Brain microvascular endothelial cell (primary cell): ENCODE data around the gene TGM2.

Experiments used
- DNase-seq: peaks from one replicate; pipeline ENCODE4 v3.0.0-alpha.2; 2020
- H3K27ac ChIP-seq: fragments of 250-450 bp; sonication (Bioruptor Pico); 2 replicates; pipeline ENCODE4 v1.5.1; 2020; ENCODE audit warnings: mild to moderate bottlenecking, moderate library complexity
- H3K27me3 ChIP-seq: fragments of 250-450 bp; sonication (Bioruptor Pico); replicated peaks from 2 replicates; pipeline ENCODE4 v1.5.1; 2020; ENCODE audit warnings: mild to moderate bottlenecking
- H3K36me3 ChIP-seq: fragments of 250-450 bp; sonication (Bioruptor Pico); replicated peaks from 2 replicates; pipeline ENCODE4 v1.5.1; 2020; ENCODE audit warnings: mild to moderate bottlenecking
- H3K4me3 ChIP-seq: 2 replicates; pipeline ENCODE4 v1.5.1; 2011; ENCODE audit warnings: low read depth, mild to moderate bottlenecking, control low read depth, low read length, moderate library complexity
- in situ Hi-C: cut with HindIII; loops from 2 replicates; pipeline ENCODE4 v1.10.0; 2017; ENCODE audit warnings: low sequenced_read_pairs, low pct_ligation_motif_present
- TF ChIP-seq, protein P1 (sequence below): IDR thresholded peaks from 2 replicates; pipeline ENCODE4 v1.5.1; 2011; ENCODE audit warnings: low read depth, mild to moderate bottlenecking, moderate library complexity, low read length, control low read depth, inconsistent platforms; ENCODE audit errors: missing control alignments

The TGM2 gene

DNA sequence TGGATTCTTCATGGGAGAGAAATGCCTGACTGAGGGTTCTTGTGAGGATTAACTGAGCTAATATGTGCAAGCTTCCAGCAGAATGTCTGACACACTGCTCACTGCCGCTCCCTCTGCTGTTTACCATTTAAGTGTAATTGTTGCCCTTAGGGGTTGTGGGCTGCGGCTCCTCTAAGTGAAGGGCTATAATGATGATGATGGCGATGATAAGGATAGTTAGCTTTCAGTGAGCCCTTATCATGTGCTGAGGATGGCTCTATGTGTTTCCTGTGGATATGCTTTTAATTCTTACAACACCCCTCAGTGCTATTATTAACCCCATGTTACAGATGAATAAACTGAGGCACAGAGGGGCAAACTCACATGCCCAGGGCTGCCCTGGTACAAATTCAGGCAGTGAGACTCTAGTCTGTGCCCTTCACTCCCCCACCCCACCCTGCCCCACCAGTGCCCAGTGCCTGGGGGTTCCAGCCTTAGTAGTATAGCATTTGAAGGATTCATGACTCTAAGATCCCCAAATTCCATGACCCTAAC, 33.4 kb downstream of the TGM2 start:
- TF ChIP-seq, protein P1, sequence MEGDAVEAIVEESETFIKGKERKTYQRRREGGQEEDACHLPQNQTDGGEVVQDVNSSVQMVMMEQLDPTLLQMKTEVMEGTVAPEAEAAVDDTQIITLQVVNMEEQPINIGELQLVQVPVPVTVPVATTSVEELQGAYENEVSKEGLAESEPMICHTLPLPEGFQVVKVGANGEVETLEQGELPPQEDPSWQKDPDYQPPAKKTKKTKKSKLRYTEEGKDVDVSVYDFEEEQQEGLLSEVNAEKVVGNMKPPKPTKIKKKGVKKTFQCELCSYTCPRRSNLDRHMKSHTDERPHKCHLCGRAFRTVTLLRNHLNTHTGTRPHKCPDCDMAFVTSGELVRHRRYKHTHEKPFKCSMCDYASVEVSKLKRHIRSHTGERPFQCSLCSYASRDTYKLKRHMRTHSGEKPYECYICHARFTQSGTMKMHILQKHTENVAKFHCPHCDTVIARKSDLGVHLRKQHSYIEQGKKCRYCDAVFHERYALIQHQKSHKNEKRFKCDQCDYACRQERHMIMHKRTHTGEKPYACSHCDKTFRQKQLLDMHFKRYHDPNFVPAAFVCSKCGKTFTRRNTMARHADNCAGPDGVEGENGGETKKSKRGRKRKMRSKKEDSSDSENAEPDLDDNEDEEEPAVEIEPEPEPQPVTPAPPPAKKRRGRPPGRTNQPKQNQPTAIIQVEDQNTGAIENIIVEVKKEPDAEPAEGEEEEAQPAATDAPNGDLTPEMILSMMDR = no peak
- H3K27me3 ChIP-seq = no peaks in the 10 kb centered on the region
- in situ Hi-C loops = no loop called here

DNA sequence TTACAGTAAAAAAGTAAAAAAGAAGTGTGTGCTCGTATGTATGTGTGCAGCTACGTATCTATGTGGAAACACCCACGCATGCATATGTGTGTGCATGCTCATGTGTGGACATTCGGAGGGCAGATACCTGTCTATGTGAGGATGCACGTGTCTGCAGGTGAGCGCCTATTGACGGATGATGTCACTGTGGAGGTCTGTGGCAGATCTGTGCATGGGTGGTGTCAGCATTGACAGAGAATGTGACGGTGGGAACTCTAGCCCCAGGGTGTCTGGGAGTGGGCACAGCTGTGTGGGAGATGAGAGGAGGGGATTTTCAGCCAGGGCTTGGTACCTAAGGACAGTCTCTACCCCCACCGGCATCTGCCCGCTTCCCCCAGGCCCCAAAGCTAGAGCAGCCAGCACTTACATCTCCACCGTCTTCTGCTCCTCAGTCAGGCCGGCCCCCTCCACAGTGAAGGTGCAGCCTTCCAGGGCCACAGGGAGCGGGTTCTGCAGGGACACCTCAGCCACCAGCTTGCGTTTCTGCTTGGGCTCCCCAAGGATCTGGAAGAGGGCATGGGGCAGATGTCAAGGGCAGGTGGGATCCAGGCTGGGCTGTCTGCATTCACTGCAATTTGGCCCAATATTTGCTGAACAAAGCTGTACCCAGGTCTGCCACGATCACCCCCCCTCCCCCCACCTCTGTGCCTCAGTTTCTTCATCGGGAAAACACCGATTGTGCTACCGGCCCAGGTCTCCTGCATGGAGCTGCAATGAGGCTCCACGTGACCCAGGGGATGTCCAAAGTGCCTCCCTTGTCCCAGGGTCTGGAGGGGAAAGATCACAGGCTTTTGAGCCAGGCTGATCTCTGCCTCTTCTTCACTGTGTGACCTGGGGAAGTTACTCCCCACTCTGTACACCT, 34.1 kb downstream of the TGM2 start:
- no peak for DNase-seq
- Histone ChIP-seq H3K27ac (no peak overlapping the region), H3K36me3 (peaks cover 32% of the 10 kb centered on the region), H3K4me3 (no peak overlapping the region), H3K27me3 (no peaks in the 10 kb centered on the region)
- TF ChIP-seq, protein P1 = no peak
- in situ Hi-C loops = no loop called here

More for the DNA sequence above, 33.4 kb downstream of the TGM2 start:
- Histone ChIP-seq H3K27ac (no peak overlapping the region), H3K4me3 (no peak overlapping the region), H3K36me3 (peaks cover 39% of the 10 kb centered on the region)
- no peak for DNase-seq

DNA sequence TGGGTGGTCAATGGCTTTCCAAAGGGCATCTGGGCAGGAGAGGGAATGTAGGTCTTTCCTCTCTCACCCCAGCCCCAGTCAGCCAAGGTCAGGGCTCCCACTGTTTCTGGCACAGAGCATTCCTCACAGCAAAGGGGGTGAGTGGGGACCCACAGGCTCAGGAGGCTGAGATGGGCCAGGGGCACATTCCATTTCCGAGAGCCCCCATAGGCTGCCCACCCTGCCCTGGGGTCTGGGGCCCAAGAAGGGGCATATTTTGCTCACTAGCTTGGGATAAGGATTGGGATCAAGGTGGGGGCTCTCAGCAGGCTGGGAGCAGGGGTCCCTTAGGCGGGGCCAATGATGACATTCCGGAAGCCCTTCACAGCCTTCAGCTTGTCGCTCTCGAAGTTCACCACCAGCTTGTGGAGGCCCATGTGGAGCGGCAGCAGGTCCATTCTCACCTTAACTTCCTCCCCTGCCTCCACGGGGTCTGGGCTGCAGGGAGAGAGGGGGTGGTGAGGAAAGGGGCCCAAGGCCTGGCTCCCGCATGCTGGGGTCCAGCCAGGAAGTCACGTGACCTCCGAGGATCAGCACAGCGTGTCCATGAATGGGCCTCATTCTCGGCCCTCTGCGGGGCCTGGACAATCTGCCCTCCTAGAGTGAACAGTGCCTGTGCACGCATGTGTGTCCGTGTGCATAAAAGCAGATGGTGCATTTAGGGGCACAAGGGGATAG, 35.0 kb downstream of the TGM2 start:
- TF ChIP-seq, protein P1 = no peak
- no peak for DNase-seq
- in situ Hi-C loops = no loop called here
- H3K36me3 ChIP-seq = peaks cover 24% of the 10 kb centered on the region
- H3K4me3 ChIP-seq = no peak overlapping the region
- no peak overlapping the region for H3K27ac ChIP-seq
- H3K27me3 ChIP-seq = no peaks in the 10 kb centered on the region

DNA sequence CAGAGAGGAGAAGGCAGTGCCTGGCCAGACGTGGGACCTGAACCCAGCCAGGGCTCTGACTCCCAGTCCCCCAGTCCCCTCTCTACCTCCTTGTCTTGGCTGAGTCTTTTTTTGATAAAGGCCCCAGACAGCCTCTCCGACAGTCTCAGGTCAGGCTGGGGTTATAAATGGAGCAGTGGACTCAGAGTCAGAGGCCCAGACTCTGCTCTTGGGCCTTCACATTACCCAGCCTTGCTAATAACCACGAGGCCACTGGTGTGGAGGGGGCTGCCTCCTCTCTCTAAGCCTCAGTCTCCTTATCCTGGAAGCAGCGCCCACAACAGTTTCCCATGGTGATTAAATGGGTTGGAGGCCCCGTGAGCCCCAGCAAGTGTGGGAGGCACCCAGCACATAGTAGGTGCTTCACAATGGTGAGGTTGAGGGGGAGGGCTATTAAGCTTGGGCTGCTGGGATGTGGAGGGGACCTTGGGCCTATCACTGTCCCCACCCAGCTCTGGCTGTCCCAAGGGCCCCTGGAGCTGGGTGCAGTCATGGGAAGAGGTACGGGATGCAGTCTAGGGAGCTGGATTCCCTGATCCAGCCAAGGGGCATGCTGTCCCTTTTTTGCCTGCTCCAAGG, 35.7 kb downstream of the TGM2 start:
- in situ Hi-C loops = no loop called here
- no peak overlapping the region for H3K27ac ChIP-seq
- no peak overlapping the region for H3K4me3 ChIP-seq
- peaks cover 22% of the 10 kb centered on the region for H3K36me3 ChIP-seq
- DNase-seq = no peak
- TF ChIP-seq, protein P1 = no peak
- no peaks in the 10 kb centered on the region for H3K27me3 ChIP-seq

DNA sequence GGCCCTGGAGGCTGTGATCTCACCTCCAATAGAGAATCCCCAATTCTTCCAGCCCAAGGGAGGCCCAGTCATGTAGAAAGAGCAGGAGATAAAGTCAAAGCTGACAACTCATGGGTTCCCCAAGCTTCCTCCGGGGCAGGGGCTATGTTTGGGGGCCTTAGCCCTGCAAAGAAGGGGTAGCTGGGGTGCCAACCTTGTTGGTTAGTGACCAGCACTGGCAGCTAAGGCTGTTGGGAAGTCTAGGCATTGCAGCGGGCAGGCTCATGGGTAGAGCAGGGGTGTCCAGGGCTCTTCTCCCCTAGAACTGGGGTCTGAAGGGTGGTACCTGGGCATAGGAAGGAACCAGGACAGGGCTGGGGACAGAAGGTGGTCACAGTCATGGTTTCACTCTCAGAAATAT, 36.4 kb downstream of the TGM2 start:
- no peak overlapping the region for H3K27ac ChIP-seq
- in situ Hi-C loops = no loop called here
- TF ChIP-seq, protein P1 = no peak
- H3K4me3 ChIP-seq = no peak overlapping the region
- H3K27me3 ChIP-seq = no peaks in the 10 kb centered on the region
- DNase-seq = no peak
- H3K36me3 ChIP-seq = peaks cover 15% of the 10 kb centered on the region
